GM15510 (cell line): ENCODE measurements around the gene ZC3H4.

Experiments
- POLR2A ChIP-seq: IDR thresholded peaks from 3 replicates; pipeline ENCODE4 v1.6.1; 2011; ENCODE audit warnings: borderline replicate concordance; ENCODE audit not compliant: insufficient read length; ENCODE audit errors: extremely low read depth

ZC3H4 gene

DNA sequence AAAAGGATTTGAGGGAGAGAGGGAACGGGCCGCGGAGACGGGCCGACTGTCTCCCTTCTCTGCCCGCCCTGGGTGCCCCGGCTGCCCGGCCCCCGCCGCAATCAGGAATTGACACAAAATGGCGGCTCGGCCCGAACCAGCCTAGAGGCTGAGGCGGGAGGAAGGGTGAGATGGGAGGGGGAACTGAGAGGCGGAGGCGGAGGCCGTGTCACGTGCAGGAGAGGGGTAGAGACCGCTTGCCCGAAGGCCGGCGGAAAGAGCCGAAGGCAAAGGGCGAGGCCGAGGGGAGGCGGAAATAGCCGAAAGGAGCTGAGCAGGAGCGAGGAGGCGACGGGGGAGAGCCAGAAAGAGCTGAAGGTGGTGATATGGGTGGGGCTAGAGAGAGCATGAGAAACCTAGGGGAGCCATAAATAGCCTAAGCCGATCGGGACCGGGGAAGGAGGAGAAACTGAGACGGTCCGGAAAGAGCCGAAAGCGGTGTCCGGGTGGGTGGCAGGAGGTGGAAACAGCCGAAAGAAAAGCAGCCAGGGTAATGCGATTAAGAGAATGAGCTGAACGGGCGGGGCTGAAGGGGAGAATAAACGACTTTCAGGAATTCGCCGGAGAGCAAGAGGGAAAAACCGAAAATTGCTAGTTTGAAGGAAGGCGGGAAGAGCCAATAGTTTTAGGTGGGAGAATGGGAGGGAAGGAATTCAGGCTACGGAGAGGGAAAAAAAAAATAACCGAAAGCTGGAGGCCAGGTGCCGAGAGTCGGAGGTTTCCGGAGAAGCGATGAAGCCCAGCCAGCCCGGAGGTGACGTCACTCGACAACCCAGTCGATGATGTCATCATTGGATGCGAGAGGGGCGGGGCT lies at the start of gene ZC3H4:
Gene ZC3H4, minus strand, starts transcription at position 780 of the 853 bp plus-strand sequence. CDS start 1,192 bp downstream, outside the sequence.
- peak; percentile 77 for TF ChIP-seq POLR2A

DNA sequence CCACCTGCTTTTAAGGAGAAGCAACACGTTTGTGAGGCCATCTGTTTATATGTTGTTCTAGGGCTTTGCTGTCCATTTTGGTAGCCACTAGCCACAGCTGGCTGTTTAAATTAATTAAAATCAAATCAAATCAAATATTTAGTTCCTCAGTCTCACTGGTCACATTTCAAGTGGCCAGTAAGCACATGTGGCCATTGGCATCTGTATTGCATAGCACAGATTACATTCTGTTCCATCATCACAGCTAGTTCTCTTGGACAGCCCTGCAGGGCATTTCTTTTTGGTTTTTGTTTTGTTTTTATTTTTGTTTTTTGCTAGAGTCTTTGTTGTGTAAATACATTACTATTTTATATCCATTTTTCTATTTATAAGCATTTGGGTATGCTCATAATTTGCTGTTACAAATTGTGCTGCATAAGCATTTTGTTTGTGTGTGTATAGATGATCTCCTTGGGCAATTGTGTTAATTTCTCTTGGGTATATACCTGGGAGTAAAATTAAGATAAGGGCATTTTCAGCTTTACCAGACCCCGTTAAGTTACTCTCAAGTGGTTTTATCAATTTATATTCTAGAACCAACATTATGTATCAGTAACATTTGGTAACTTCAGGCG lies 48.4 kb upstream of the ZC3H4 start:
- no peak for TF ChIP-seq POLR2A

DNA sequence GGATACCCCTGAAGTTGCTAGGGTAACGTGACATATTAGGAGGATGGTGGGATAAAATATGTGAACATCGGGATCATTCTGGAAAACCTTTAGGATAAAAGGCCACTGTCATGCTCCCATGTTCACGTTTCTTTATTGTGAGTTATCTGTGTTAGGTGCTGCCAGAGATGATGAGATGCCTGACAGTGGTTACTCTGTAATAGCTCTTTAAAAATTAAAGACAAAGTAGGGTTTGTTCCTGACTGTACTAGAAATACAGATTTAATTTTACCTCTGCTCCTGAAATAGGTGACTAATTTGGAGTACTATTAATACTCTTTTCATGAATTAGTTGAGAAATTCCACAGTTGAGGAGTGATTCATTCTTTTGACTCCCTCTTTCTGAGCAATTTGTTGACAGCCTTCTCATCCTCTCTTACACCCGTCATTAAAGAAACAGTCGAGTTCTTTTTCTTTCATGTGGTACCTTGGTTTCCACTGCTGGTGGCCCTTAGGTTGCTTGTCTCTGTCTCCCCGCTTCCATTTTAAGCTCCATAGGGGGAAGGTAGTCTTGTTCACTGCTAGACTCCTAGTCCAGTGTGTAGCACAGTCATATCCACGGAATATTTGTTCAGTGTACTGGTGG lies 45.4 kb upstream of the ZC3H4 start:
- no peak for TF ChIP-seq POLR2A

DNA sequence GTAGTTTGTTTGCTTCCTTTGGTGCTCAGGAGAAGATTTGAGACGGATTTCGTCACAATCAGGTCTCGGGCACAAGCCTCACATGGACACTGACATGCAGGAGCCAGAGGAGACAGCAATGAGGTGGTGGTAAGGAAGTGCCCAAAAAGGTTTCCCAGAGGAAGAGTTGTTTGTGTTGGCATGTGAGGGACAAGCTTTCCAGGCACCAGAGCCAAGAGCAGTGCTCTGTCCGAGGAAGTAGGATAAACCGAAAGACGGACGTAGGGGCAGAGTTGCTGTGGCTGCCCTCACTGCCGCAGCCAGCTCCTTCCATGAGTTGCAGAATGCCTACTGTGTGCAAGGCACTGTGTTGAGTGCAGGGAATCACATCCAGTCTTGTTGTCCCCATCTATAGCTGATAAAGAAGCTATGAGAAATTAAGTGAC lies 44.8 kb upstream of the ZC3H4 start:
- no peak for TF ChIP-seq POLR2A

DNA sequence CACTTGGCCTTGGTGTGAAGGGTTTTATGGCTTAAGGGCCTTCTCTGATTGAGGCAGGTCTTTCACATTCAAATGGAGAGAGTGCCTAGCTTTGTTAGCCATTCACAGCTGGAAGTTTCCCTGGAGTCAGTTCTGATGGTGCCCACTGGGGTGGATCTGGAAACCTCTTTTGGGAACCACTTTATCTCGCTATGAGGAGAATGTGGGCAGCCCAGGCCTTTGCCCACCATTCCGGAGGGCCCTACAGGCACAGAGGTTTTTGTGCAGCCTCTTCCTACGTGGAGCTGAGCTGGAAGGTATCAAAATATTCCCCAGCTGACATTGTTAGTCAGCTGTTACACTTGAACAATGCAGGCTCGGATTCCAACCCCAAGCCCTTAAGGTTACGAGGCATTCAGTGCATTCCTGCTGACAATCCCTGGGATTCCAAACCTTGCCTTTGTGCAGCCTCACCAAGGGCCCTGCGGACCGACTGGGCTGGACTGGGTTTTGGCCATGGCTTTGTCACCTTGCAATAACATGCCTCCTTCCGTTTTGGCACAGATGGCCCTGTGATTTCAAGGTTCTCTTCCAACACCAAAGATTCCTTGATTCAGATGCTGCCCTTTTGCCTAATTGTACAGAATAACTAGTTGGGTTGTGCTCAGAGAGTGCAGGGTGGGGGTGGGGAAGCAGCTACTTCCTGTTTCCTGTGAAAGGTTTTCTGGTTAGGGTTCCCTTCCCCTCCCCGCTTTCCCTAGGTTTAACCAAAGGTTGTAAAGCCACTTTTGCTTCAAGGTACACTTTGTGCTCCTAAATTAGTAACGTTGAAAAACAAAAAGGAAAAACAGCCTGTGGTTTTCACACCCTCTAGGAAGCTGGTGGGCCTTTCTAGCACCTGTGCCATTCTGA lies 44.1 kb upstream of the ZC3H4 start:
- TF ChIP-seq POLR2A, result no peak

DNA sequence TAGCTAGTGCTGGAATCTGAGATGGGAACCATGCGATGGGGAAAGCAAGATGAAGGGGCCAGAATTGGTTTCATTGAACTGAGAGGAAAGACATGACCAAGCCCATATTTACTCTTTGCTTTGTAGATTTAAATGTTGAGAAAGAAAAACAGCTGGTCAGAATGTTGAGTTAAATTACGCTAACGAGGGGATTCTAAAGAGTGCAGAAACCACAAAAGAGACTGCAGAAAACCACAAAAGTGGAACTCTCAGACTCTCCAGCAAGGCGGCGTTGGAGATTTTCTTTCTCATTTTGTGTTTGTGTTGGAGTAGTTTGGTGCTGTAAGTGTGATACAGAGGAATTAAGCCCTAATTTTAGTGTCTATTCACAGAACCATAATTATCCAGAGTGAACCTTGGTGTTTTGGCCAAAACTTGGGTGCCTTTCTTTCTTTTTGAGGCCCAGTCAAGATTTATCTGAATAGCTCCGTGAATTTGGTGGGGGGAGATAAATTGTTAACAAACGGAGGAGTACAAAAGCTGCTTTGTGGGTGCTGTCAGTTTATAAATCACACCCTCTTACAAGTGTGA lies 43.4 kb upstream of the ZC3H4 start:
- TF ChIP-seq POLR2A, result no peak

DNA sequence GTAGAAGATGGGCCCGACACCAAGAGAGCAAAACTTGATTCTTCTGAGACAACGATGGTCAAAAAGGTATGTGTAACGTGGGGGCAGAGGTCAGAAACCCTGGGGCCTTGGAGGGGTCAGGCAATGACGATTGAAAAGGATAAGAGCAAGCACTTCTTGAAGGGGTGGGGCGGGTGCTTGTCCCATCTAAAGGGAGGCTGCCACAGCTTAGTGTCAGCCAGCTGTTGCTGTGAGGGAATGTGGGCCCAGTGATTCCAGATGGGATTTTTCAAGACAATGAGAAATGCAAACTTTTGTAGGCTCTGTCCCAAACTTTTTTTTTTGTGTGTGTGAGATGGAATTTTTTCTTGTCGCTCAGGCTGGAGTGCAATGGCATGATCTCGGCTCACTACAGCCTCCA lies 41.6 kb upstream of the ZC3H4 start:
- TF ChIP-seq POLR2A, result no peak

DNA sequence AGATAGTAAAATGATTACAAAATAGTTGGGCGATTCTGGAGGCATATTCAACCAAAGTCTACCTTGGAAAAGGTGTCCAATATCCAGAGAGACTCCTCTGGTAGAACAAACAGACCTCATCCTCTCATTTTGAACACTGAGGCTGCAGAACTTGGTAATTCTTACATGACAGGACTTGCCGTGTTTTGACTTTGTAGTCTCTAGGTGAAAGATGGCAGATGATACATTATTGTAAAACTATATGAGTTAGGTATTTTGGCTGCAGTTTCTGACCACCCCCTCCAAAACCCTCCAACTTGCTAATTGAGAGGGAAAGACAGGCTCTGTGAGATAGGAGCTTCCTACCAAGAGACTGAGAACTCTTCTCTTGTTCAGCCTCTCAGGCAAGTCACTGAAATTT lies 39.7 kb upstream of the ZC3H4 start:
- no peak for TF ChIP-seq POLR2A

DNA sequence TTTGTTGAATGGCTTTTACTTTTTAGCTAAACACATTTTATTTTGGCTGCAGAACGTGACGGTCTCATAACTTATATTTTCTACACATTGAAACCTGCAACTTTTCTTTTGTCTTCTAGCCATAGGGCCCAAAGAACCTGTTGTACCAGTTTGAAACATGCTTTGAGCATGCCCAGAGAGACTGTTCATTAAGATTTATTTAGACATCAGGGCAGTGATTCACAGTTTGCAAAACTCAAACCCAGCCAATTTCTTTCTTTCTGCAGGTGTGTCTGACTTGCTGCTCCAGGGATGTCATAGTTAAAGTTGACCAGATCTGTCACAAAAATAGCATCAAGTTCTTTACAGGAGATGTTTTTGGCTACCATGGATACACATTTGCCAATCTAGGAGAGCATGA lies 39.1 kb upstream of the ZC3H4 start:
- TF ChIP-seq POLR2A, result no peak

DNA sequence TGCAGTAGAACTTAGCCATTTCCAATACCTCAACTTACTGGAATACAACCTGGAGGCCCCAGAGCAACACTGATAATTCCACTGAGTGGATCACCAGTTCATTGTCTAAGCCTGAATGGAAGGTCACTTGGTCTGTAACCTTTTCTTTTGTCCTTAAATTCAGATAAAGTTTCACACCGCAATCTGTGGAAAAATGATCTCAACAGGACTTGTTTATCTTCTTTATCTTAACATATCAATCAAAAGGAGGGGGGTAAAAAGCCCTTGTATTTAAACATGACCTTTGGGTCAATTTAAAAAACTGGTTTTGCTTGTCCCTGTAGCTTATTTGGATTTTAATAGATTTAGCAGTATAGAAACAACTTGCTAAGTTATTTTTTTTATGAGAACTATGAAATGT lies 38.6 kb upstream of the ZC3H4 start:
- TF ChIP-seq POLR2A, result no peak

DNA sequence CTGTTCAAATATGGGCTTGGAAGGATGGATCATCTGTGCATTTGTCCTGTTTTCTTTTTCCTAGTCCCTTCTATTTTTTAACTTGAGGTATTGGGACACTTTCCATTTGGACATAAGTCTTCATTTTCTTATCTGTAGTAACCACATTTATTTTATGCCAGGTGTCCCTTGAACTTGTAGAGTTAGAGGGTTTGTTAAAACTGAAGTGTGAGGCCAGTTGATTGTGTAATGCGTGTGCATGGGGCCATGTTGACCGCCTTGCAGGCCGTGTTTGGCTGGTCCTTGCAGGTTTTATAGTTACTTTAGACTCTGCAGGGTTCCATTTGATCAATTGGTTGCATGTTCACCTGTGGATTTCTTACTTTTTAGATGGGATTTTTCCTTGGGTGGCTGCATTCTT lies 38.1 kb upstream of the ZC3H4 start:
- TF ChIP-seq POLR2A, result no peak

DNA sequence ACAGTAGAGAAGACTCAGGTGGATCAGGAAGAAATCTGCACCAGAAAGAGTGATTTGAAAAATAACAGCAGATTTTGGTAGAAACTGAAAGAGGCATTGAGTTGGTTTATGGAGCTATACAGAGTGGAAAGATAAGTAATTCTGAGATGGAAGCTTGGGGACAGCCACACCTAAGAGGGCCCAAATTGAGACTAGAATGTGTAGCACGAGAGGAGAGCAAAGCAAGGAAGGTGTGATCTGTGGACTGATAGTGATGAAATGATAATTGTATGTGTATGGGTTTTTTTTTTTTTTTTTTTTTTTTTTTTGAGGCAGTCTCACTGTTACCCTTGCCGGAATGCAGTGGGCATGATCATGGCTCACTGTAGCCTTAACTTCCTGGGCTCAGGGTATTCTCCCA lies 33.3 kb upstream of the ZC3H4 start:
- TF ChIP-seq POLR2A, result no peak

DNA sequence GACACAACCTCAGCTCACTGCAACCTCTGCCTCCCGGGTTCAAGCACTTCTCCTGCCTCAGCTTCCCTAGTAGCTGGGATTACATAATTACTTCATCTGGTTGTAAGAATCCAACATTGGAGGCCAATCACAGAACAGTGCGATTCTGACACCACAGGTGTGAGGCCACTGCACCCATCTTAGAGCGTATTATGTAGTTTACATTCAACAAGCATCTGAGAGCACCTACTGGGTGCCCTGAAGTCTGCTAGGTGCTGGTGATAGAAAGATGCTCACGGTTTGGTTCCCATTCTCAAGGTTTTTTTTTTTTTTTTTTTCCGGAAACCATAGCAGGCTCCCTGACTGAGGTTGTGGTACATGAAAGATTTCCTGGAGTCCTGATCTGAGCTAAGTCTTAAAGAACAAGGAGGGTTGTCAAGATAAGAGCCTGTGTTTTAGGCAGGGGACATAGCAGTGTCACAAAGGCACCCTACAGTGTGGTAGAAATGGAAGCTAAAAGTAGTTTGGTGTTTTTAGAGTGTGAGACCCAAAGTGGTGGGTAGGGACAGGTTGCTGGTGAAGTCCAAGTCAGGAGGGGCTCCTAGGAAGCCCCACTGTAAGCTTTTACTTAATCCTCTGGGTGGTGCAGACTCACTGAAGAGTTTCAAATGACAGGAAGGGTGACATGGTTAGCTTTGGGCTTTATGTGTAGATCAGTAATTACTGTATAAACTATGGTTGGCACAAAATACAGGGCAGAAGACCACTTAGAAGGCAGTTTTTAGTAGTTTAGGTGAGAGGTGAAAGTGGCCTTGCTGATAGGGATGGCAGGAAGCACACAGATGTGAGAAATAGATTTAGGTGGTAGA lies 32.3 kb upstream of the ZC3H4 start:
- TF ChIP-seq POLR2A, result no peak
